Ovary (tissue), 1 donor: ENCODE results near the gene TBC1D3K.
"Not testable (repeated sequence)": the region's sequence is repeated elsewhere in the genome, so short reads cannot be mapped to it uniquely, and the experiment has no call there.

Experiments
- EP300 ChIP-seq: sonication (generic); formaldehyde crosslinking; IDR thresholded peaks from one replicate; pipeline ENCODE4 v1.6.1; 2017; ENCODE audit warnings: antibody characterized with exemption
- POLR2A ChIP-seq: fragments of 450-650 bp; IDR thresholded peaks from one replicate; pipeline ENCODE4 v1.6.1; 2017; ENCODE audit warnings: antibody characterized with exemption, mild to moderate bottlenecking, moderate library complexity

- not testable (repeated sequence) for TF ChIP-seq EP300, POLR2A
Observed at GRCh38 chr17:37924115-37924514, at the start of gene TBC1D3K.
